Left kidney (tissue), 2 donors: ENCODE data around the gene OTOGL. TPM values are rescaled to one million over a fixed set of nuclear protein-coding genes. Genes with fewer than 3 reads are reported as not detected.
"Not testable (repeated sequence)": the region's sequence is repeated elsewhere in the genome, so short reads cannot be mapped to it uniquely, and the experiment has no call there.

Experiments used
- DNase-seq: peaks from one replicate; pipeline ENCODE4 v3.0.0-alpha.2; 2013
- polyA plus RNA-seq: library from polyadenylated mRNA; unstranded; fragments of 120-200 nt; gene quantifications from one replicate; pipeline ENCODE4 v1.2.1, GENCODE V29; 2013; ENCODE audit not compliant: insufficient read length

OTOGL gene
- polyA plus RNA-seq, 1 donor: 0.95 TPM

DNA sequence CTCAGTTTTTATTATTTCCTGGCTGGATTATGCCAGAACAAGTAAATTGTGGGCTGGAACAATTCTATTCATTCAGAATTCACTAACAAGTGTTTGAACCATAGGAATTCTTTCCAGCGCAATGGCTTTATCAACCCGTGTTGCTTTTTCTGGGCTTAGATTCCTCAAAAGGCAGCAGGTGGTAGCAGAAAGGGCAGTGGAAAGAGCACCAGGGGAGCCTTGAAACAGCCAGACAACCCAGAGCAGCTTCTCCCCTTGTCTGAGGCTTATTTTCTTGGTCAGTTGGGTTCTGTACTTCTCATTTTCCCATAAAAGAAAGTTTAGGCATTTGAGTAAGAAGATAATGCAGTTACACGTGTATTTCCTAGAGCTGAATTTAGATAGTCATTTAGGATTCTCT, 130.7 kb downstream of the OTOGL start:
- peak; percentile 12 for DNase-seq

DNA sequence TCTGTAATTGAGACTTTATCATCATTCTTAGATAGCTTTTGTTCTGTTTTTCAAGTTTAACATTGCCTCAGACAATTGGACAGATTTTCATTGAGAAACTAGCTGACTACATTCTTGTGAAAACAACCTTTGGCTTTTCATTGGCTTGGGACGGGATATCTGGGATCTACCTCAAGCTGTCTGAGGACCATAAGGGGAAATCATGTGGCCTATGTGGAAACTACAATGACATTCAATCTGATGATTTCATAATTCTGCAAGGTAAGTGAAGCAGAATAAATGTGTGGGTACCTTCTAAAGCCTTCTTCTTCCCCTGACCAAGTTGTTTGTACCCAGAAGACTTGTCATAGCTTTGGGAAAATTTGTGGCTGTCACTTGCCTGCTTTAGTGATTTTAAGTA, 133.5 kb downstream of the OTOGL start:
- DNase-seq: no peak

DNA sequence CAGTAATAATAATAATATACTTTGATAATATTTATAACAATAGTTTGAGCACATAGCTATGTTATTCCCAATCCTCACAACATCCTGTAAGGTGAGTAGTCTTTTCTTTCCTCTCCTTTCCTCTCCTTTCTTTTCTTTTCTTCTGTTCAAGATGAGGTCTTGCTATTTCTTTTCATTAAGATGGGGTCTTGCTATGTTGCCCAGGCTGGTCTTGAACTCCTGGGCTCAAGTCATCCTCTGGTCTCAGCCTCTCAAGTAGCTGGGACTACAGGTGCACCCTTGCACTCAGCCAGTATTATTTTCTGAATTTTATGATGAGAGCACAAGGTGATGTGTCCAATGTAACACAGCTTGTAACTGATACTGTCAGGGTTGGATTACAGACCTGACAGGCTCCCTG, 134.6 kb downstream of the OTOGL start:
- DNase-seq: no peak

DNA sequence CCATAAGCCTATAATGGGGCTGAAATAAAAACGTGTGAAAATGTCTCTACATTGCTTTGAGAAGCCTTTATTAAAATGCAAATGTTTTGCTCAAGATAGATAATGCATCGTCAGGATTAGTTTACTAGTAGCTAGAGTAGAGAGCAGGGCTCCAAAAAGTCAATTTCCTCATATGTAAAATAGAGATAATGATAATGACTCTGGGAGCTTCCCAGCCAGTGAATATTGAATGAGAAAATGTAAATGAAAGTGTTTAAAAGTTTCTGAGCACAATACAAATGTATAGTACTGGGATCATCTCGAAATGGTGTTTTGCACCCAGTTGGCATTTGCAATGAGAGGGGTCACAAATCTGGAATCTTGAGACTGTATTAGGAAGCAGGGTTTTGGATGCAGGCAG, 135.3 kb downstream of the OTOGL start:
- DNase-seq: no peak

DNA sequence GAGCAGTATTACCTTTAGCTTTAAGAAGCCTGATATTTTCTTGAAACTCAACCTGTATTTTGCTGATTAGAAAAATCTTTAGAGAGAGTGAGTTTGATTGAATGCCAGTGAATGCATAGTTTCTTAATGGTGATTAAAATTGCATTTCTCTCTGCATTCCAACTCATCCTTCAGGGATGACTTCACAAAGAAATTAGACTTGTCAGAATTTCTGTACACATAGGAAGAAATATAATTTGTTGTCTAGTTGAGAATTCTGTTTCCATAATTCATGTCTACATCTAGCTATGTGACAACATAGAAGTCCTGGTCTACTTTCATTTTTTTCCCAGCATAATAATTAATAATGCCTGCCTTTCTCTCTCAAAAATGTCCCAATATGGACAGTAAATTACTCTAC, 136.6 kb downstream of the OTOGL start:
- no peak for DNase-seq

DNA sequence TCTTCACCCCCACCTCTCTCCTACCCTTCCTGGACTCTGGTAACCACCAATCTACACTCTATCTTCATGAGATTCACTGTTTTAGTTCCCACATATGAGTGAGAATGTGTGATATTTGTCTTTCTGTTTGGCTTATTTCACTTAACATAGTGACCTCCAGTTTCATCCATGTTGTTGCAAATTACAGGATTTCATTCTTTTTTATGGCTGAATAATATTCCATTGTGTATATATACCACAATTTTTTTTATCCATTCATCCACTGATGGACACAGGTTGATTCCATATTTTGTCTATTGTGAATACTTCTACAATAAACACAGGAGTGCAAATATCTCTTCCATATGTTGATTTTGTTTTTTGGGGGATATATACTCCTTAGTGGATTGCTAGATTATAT, 140.5 kb downstream of the OTOGL start:
- no peak for DNase-seq

DNA sequence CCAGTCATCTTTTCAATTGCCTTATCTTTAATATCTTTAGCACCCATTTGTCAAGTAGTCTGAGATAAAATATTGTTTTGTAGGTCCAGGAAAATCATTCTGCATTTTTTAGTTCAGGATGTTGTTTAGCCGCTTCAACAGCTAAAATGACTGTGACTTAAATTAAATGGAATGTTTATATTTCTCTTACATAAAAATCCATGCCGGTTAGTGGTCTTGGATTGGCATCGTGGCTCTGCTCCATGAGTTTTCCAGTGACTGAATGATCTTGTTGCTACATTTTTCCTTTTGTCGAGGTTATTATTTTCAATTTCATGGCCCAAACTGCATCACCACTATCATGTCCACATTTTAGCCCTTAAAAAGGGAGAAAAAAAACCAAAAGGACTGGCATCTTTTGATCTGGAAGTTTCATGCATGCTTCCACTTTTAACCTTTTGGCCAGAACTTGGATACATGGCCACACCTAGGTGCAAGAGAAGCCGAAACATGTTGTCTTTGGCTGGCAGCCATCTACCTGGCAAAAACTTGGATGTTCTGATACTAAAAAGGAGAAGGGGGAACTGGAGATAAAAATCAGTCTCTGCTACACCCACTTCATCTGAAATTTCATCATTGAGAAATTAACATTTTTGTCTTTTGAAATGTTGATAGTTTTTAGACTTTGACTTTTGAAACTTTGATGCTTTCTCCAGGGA, 142.4 kb downstream of the OTOGL start:
- DNase-seq: no peak

DNA sequence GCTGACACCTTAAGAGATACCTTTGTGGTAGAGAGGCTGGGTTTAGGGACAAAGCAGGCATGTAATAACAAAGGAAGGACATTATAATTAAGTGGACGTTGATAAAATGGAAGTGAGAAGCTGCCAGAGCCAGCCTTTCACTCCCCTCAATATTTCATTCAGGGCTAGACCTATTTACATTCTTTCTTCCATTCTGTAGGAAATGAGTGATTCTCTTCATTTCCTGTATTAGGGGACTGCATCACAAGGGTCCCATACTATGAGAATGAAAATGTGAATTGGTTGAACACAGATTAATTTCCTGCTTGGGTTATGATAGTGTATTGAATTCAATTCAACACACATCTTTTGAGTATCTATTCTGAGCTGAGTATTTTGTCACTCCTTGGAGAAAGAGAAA, 143.0 kb downstream of the OTOGL start:
- DNase-seq: no peak

DNA sequence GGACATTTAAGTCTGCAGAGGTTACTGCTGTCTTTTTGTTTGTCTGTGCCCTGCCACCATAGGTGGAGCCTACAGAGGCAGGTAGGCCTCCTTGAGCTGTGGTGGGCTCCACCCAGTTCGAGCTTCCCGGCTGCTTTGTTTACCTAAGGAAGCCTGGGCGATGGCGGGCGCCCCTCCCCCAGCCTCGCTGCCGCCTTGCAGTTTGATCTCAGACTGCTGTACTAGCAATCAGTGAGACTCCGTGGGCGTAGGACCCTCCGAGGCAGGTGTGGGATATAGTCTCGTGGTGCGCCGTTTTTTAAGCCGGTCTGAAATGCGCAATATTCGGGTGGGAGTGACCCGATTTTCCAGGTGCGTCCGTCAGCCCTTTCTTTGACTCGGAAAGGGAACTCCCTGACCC, 150.2 kb downstream of the OTOGL start:
- DNase-seq: not testable (repeated sequence)

DNA sequence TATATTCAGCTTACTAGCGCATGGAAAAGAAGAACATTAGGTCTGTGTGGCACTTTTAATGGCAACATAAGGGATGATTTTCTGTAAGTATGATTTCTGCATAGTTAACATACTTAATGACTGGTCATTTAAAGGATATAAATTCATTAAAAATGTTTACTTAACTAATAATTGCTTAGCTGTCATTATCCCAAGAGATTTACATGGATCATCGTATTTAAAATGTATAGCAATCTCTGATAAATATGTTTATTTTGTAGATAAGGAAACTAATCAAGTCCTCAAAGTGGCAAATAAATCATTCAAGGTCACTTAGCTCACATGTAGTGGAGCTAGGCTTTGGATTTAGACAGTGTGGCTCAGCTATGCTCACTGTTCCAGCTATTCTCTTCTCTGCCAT, 158.6 kb downstream of the OTOGL start:
- no peak for DNase-seq

DNA sequence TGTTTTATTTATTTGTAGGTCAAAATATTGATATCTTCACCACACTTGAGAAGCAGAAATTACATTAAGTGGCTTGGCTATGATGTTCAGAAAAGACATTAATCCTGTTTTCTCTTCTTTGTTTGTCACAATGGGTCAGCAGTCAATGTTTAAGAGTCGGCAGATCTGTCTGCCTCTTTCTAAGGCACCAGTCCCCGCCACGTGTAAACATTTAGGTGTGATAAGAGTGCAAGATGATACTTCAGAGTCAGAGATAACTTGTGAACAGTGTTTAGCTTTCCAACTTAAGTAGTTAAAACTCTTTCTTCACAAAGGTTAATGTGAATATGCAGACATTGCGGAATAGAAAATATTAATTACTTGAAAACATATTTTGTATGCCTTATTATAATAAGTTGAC, 160.9 kb downstream of the OTOGL start:
- no peak for DNase-seq

DNA sequence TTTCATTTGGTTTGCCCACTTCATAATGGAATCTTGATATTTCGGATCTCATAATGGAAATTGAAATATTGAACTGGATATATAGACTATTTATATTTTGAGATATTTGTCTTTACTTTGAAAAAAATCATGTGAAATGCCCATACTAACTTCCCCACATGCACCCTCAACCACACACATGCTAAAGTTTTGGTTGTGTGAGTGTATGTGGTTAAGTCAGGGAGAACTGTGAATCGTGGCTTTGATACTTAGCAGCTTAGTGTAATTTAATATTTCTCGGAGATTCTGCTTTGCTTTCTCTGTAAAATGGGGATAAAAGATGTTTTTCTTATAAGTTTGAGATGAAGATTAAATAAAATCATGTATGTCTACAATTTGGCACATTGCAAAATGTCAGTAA, 162.1 kb downstream of the OTOGL start:
- DNase-seq: no peak

DNA sequence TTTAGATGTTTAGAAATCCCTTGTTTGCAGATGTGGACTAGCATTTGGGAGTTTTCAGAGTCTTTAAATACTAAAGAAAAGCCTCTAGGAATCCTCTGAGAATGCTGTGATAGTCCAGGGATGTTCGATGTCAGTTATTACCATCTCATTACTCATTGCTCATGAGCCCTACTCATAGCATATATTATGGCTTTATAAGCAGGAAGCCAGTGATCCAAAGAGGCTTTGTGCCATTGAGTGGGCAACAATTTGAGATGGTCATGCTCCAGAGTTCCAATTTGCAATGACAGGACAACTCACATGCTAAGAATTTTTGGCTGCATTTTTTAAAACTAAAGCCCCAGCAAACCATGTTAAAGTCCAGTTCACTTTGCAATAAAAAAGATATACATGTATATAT, 163.0 kb downstream of the OTOGL start:
- no peak for DNase-seq

DNA sequence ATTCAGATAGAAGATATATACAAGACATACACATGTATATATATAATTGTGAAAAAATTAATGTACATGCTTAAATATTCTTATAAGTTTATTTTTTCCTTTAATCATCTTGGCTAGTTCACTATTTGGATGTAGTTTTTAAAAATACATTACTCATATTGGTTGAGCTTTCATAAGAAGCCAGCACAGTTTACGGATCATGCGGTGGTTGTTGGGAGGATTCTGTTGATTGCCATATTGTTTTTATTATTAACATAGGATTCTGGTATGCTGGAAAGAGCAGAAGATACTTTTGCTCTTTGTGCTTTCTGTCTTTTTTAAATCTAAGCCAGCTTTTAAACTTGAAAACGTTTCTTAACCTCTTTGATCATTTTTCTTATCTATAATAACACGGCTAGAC, 163.4 kb downstream of the OTOGL start:
- no peak for DNase-seq

DNA sequence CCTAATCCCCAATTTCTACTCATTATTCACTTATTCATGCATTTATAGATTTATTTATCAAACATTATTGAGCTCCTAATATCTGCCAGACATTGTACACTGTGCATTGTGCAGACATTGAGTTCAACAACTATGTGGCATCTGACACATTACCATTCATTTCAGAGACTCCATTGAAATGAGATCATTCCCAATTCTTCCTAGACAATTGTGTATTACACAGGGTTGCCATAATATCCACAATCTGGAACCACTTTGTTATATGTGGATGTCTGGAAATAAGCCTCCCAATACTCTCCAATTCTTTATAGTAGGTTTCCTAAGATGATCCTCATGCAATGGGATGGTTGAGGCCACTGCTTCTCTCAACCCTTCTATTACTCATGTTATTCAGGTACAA, 165.0 kb downstream of the OTOGL start:
- DNase-seq: no peak

DNA sequence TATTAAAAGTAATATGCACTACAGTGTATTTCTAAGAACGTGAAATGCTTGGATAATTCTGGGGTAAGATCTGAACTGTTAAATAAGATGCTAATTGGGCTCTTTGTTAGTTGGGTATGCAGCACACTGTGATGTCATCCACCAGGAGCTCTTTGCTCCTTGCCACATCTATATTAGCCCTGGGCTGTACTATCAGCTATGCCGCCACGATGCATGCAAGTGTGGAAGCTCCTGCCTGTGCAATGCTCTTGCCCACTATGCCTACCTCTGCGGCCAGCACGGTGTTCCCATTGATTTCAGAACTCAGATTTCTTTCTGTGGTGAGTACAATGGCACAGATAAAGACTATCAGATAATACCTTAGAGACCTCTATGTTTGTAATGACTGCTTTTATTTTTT, 165.6 kb downstream of the OTOGL start:
- no peak for DNase-seq

DNA sequence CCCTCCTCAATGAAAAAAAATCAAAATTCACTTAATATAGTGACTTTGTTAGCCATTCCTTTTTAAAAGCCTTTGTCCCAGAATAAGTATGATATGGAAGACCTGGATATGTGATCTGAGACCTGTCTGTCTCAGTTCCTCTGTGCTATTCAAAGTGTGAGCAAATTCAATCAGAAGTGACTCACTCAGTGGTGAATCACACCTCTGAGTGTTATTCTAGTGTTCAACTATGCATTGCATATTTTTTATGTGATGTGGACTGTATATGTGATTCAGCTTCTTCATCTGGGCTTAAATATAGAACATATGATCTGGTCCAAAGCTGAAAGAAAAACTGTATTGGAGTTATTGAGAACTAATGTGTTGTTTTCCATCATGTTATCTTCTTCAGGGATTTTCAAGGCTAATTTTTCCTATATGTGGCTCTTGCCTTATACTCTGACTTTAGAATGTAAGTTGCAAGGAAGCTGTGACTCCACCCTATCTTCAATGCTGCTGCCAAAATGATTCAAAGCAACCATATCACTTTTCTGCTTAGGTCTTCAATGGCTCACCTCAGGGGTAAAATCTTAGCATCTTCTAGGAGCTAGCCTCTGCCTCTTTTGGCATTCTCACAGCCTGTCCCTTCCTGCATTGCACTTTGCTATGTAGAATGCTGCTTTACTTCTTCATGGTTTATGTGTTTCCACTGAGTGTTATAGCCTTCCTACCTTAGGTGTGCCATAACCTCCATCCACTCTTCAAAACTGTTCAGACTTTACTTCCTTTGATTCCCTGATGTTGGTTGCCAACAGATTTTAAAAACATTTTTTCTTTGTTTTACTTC, 169.8 kb downstream of the OTOGL start:
- DNase-seq: no peak

DNA sequence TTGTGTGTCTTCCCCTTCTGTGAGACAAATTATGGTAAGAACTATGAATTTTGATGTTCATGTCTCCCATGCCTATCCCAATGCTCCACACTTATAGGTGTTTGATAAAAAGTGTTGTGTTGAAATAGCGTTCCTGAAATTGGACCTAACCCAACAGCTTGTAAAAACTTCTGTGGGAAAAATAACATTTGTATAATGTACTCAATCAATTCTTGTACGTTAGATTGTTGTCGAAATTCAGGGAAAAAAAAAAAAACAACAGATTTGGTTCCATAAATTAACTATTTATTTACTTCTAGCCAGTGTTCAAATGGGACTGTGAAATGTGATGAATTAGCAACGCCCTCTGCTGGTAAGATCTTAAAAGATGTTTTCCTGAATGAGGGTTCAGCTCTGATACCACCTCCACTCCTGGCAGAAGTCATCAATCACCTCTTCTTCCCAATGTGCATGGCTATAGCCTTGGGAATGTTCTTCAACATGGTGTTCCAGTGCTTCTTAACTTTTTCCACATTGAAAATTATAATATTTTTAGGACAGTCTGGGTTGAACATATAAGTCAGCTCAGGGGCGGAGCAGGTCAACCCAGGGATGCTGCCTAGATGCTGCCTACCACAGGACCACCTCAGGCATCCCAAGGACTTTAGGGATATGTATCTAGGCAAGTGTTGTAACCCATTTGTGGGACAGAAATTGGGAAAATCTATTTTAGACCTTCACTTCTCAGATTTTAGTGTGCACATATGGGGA, 170.6 kb downstream of the OTOGL start:
- peak; percentile 34 for DNase-seq

DNA sequence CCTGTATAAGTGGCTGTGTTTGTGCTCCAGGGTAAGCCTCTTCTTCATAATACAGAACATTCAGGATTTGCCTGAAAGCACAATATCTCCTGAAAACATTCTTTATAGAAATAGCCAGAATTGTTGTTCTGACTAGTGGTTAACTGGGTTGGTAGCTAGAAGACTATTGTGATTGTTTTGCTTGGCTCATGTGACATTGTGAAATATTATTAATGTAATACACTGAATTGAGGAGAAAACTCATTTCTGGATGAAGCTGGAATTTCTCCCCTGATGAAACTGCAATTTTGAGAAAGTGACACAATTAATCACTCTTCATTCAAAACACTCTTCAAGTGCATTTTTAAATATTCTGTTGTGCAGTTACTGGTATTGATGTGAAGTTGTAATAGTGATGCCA, 172.4 kb downstream of the OTOGL start:
- DNase-seq: no peak

DNA sequence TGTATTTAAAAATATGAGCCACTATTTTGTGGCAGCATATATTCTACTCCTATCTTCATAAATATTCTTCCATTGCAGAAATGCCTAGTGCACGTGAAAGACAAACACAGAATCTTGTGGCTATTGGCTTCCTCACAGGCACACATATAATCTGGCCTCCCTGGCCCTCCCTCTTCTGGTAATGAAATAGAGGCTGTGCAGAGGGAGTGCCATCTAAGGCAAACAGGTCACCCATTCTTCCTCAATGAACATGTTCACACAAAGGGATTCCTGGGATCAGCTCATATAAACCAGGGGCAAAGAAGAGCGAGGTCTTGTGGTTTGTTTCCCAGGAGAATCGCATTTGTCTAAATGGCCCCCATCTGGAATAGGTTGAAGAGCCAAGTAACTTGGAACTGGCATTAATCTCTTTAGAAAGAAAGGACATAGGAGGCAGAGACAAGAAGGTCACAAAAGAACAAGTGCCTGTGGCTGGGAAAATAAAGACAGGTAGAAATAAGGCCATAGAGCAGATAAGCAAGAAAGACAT, 173.1 kb downstream of the OTOGL start:
- no peak for DNase-seq

DNA sequence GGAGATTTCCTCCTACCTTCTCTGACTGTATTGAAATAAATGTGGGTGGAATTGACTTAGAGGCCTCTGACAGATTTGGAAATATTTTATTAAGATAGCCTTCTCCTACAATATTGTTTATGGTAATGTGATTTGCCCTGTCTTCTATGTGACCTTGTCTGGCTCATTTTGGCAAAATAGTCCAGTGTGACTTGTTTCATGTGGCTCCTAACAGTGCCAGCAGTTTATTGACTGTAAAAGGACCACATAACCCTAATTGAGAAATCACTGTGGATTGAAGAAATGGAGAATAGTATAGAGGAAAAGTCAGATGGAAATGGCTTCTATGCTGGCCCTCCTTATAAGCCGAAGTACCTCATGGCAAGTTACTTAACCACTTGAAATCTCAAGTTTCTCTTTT, 173.8 kb downstream of the OTOGL start:
- no peak for DNase-seq

DNA sequence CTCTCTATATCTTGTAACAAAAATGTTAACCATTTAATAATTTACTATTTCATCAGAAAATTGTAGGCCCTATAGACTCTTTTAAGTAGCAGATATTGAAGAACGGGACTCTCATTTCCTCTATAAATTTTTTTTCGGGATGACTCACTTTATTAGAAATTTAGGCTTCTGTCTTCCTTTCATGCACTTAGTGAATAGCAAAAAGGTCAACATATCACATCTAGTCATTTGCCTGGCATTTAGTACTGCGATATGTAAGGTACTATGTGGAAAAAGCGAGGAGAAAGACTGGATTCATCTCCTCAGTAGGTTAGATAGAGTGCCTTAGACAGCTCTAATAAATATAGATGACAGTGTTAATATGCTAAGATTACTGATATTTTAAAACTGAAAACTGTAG, 178.4 kb downstream of the OTOGL start:
- DNase-seq: no peak

DNA sequence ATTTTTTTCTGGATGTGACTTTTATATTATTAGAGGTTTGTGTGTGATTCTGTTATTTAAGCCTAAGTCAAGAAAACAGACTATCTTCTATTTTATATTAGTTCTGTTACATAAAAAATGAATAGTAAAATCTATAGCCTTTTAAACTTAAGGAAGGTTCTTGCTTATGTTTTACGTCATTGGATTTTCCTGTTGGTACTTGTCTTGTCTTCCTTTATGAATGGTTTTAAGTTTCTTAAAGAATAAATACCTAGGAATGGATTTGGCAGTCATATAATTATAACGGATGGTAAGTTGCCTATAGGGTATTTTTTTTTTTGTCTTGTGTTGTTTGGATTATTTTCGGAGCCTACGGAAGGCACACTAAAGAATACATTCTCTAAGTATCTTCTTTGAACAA, 182.9 kb downstream of the OTOGL start:
- DNase-seq: no peak
